Measurements from ENCODE around the gene CTNNA1.
A peak's percentile ranks its signal among the peaks of the same experiment; 100 is the strongest.
"Not testable (repeated sequence)": the region's sequence is repeated elsewhere in the genome, so short reads cannot be mapped to it uniquely, and the experiment has no call there.

The CTNNA1 gene

GRCh38 chr5:138715931-138716432, 37.2 kb upstream of the CTNNA1 start:
- H3K4me1 ChIP-seq (ENCODE audit: control insufficient read depth, insufficient read depth, low read length); H3K27ac ChIP-seq (ENCODE audit: extremely low read depth, low read depth, low read length); H3K9me3 ChIP-seq (ENCODE audit: control insufficient read depth, insufficient read depth, low read depth, low read length); POLR2A ChIA-PET; H3K4me3 ChIP-seq (ENCODE audit: low read depth, low read length); H3K36me3 ChIP-seq (ENCODE audit: control insufficient read depth in 2 of 2, insufficient read depth in 1 of 2, low read length in 2 of 2): not testable (repeated sequence)
- CTCF ChIA-PET: interaction anchor here (0.5 to 0.7 kb wide), 4 partner anchors 10 to 77 kb away, joined by 3 to 7 read pairs (median 4); no protein-coding TSS in a partner anchor
- peak; percentile 71 for TF ChIP-seq ZNF362 (tag by site-specific recombination; IDR thresholded peaks at IDR 0.05)

- Histone ChIP-seq H3K9me3 (ENCODE audit: control insufficient read depth, insufficient read depth, low read depth, low read length) (no peaks in the 10 kb centered on the region), H3K36me3 (ENCODE audit: control insufficient read depth in 2 of 2, insufficient read depth in 1 of 2, low read length in 2 of 2) (no peaks in the 10 kb centered on the region), H3K4me3 (ENCODE audit: low read depth, low read length) (no peak overlapping the region), H3K27ac (ENCODE audit: extremely low read depth, low read depth, low read length) (no peak overlapping the region), H3K4me1 (ENCODE audit: control insufficient read depth, insufficient read depth, low read length) (peaks cover 4% of the 10 kb centered on the region; the same call in 1 of the 2 replicates)
- ChIA-PET POLR2A (no interaction called here), CTCF (interaction anchor here (0.6 to 0.7 kb wide), 2 partner anchors 29 to 78 kb away, joined by 3 to 5 read pairs; no protein-coding TSS in a partner anchor)
- TF ChIP-seq ZNF18 (tag by site-specific recombination; IDR thresholded peaks at IDR 0.05): no peak
- TF ChIP-seq ELK4 (IDR thresholded peaks at IDR 0.05; ENCODE audit: borderline replicate concordance, low read depth, low read length): no peak
- no peak for TF ChIP-seq ZNF626 (tag by site-specific recombination; IDR thresholded peaks at IDR 0.05)
- TF ChIP-seq ZIC2 (tag by site-specific recombination; IDR thresholded peaks at IDR 0.05): peak; percentile 98
- no peak for TF ChIP-seq ZBTB10 (tag by site-specific recombination; IDR thresholded peaks at IDR 0.05)
- TF ChIP-seq ZNF394 (tag by site-specific recombination; IDR thresholded peaks at IDR 0.05; ENCODE audit: borderline replicate concordance): peak; percentile 29; the same call in 1 of the 2 replicates
- TF ChIP-seq OSR2 (tag by site-specific recombination; IDR thresholded peaks at IDR 0.05): peak; percentile 31; the same call in 1 of the 2 replicates
- TF ChIP-seq FEZF1 (tag by site-specific recombination; IDR thresholded peaks at IDR 0.05): peak; percentile 40
- 0 out of 2 replicates have a peak, but pooled peaks have one; percentile 13 for TF ChIP-seq PRDM4 (tag by site-specific recombination; IDR thresholded peaks at IDR 0.05)
- TF ChIP-seq ZNF529 (tag by site-specific recombination; IDR thresholded peaks at IDR 0.05; ENCODE audit: insufficient replicate concordance): no peak
- peak; percentile 65; the same call in 1 of the 2 replicates for TF ChIP-seq ZBTB48 (tag by site-specific recombination; IDR thresholded peaks at IDR 0.05)
- peak; percentile 46; the same call in 1 of the 2 replicates for TF ChIP-seq ZSCAN30 (tag by site-specific recombination; IDR thresholded peaks at IDR 0.05)
- TF ChIP-seq ZBTB20 (tag by site-specific recombination; IDR thresholded peaks at IDR 0.05): peak; percentile 40; the same call in 1 of the 2 replicates
- TF ChIP-seq ZFP69B (tag by site-specific recombination; IDR thresholded peaks at IDR 0.05): no peak
- TF ChIP-seq PRDM6 (tag by site-specific recombination; IDR thresholded peaks at IDR 0.05): peak; percentile 72; the same call in 1 of the 2 replicates
- TF ChIP-seq PRDM10 (tag by site-specific recombination; IDR thresholded peaks at IDR 0.05): peak; percentile 97
These were observed 36.7 kb upstream of the CTNNA1 start for GRCh38 chr5:138716456-138716924.

All from HEK293 (cell line).